Suprapubic skin (tissue), 4 donors: ENCODE measurements around the gene PNPLA2. TPM values are rescaled to one million over a fixed set of nuclear protein-coding genes. Genes with fewer than 3 reads are reported as not detected.

Source experiments
- DNase-seq, 2 donors: peaks; one replicate each; pipeline ENCODE4 v3.0.0-alpha.2; 2019; ENCODE audit warnings: low spot score in 2 of 2
- H3K27ac ChIP-seq: fragments of 200-600 bp; sonication (generic); one replicate; pipeline ENCODE4 v1.5.1; 2019
- H3K27me3 ChIP-seq: fragments of 200-600 bp; sonication (generic); one replicate; pipeline ENCODE4 v1.5.1; 2019
- H3K36me3 ChIP-seq: fragments of 200-600 bp; sonication (generic); one replicate; pipeline ENCODE4 v1.5.1; 2019
- H3K4me1 ChIP-seq: fragments of 200-600 bp; sonication (generic); one replicate; pipeline ENCODE4 v1.5.1; 2019
- H3K4me3 ChIP-seq: fragments of 200-600 bp; sonication (generic); one replicate; pipeline ENCODE4 v1.5.1; 2019; ENCODE audit warnings: mild to moderate bottlenecking
- H3K9me3 ChIP-seq: fragments of 200-600 bp; sonication (generic); one replicate; pipeline ENCODE4 v1.5.1; 2019
- EP300 ChIP-seq: sonication (generic); formaldehyde crosslinking; IDR thresholded peaks from one replicate; pipeline ENCODE4 v1.6.1; 2017; ENCODE audit warnings: antibody characterized with exemption
- POLR2A ChIP-seq, 2 donors: fragments of 450-650 bp; IDR thresholded peaks; one replicate each; pipeline ENCODE4 v1.6.1; 2017; ENCODE audit warnings: antibody characterized with exemption in 2 of 2, mild to moderate bottlenecking in 2 of 2, moderate library complexity in 2 of 2
- POLR2AphosphoS5 ChIP-seq, 3 donors: sonication (generic); formaldehyde crosslinking; IDR thresholded peaks; one replicate each; pipeline ENCODE4 v1.6.1; 2017; ENCODE audit warnings: antibody characterized with exemption in 3 of 3
- WGBS: methylation state at CpG from one replicate; pipeline ENCODE4 v1.1.5; 2018; 5-methylcytosine and 5-hydroxymethylcytosine counted together
- total RNA-seq, 4 donors: library from RNA; depleted of rRNA; stranded (reverse); fragments of >200 nt; gene quantifications; one replicate each; pipeline ENCODE4 v1.1.0, GENCODE V29; 2016
- TF ChIP-seq, protein P1 (sequence below), 2 donors: fragments of 200-600 bp in 1 of 2; fragments of 450-650 bp in 1 of 2; sonication (generic) in 1 of 2; IDR thresholded peaks; one replicate each; pipeline ENCODE4 v1.5.1; 2016 to 2019; ENCODE audit warnings: antibody characterized with exemption in 2 of 2, mild to moderate bottlenecking in 1 of 2, moderate library complexity in 1 of 2

Gene PNPLA2
- total RNA-seq, 4 donors from 2014 or later = 74.9 to 117 (median 85.9) TPM

DNA sequence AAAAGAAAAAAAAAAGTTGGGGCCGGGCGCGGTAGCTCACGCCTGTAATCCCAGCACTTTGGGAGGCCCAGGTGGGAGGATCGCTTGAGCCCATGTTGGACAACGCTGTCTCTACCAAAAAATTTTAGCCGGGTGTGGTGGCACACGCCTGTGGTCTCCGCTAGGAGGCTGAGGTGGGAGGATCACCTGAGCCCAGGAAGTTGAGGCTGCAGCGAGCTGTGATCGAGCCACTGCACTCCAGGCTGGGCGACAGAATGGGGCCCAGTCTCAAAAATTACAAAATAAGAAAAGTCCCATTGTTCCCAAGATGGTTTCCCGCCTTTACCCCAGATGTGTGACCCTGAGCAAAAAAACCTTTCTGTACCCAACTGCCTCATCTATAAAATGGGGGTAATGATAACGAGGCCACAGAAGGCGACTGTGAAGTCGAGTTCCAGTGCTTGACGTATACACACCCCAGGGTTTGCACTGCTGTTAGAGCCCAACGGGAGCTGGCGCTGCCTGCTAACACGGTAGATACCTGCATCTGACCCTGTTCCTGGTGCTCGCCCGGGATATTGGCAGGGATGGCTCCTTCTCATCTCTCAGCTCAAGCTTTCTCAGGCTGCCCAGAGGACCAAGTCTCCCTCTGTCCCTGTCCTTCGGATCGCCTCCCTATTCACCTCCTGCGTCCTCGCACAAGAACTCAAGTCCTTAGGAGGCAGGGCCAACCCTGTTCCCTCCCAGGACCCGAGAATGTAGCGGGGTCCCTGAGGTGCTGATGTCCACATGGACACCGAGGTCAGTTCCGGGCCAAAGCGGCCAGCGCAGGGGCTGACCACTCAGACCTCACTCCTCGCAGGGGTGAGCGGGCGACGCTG lies 10.1 kb upstream of the PNPLA2 start:
- H3K36me3 ChIP-seq = peaks cover 24% of the 10 kb centered on the region
- 43% methylated on average over 26 of the region's 36 CpGs for WGBS
- H3K4me1 ChIP-seq = peaks cover 57% of the 10 kb centered on the region
- no peaks in the 10 kb centered on the region for H3K9me3 ChIP-seq
- no peaks in the 10 kb centered on the region for H3K27me3 ChIP-seq
- TF ChIP-seq POLR2A (IDR thresholded peaks at IDR 0.05) (no peak), POLR2AphosphoS5 (IDR thresholded peaks at IDR 0.05) (no peak), EP300 (no peak)
- TF ChIP-seq, protein P1, sequence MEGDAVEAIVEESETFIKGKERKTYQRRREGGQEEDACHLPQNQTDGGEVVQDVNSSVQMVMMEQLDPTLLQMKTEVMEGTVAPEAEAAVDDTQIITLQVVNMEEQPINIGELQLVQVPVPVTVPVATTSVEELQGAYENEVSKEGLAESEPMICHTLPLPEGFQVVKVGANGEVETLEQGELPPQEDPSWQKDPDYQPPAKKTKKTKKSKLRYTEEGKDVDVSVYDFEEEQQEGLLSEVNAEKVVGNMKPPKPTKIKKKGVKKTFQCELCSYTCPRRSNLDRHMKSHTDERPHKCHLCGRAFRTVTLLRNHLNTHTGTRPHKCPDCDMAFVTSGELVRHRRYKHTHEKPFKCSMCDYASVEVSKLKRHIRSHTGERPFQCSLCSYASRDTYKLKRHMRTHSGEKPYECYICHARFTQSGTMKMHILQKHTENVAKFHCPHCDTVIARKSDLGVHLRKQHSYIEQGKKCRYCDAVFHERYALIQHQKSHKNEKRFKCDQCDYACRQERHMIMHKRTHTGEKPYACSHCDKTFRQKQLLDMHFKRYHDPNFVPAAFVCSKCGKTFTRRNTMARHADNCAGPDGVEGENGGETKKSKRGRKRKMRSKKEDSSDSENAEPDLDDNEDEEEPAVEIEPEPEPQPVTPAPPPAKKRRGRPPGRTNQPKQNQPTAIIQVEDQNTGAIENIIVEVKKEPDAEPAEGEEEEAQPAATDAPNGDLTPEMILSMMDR (IDR thresholded peaks at IDR 0.05) = no peak
- H3K27ac ChIP-seq = peak overlapping the region; percentile 95
- peak in 1 of 2 donors; percentile 93 for DNase-seq
- peak overlapping the region; percentile 98 for H3K4me3 ChIP-seq

DNA sequence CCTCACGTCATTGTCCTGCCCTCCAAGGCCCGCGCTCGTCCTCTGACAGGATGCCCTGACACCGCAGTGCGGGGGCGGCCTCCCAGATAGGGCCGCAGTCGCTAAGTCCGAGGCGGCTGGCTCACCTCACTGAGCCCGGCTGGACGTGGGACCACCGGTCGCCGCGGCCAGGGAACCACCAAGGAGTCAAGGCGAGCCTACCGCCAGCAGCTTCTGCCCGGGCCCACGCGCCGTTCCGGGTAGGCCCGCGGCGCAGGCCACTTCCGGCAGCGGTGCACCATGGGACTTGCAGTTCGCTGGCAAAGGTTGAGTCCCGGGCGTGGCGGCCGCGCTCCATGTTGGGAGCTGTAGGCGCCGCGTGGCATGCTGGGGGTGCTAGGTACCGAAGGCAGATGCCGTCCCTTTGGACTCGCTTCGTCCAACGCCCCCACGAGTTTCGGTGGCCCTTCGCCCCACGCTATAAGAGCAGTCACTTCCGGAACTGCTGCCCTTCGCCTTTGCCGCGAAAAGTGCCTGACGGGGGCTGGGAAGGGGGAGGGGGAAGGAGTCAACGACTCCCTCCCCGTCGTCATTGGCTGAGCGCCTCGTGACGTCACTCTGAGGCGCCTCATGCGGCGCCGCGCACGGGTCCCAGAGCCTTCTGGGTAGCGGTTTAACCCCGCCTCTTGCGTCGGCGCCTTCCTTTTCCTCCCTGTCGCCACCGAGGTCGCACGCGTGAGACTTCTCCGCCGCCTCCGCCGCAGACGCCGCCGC lies 9.3 kb upstream of the PNPLA2 start, which contains the start of gene RPLP2:
RPLP2 (plus strand) TSS at position 681 of the 753 bp plus-strand sequence. CDS start 268 bp downstream, outside the sequence.
- Histone ChIP-seq H3K4me3 (peak within 1 kb of the TSS; percentile 98), H3K36me3 (peaks cover 30% of the 10 kb centered on the region), H3K9me3 (no peaks in the 10 kb centered on the region), H3K4me1 (peaks cover 49% of the 10 kb centered on the region), H3K27ac (peak within 1 kb of the TSS; percentile 95), H3K27me3 (no peaks in the 10 kb centered on the region)
- peak; percentile 99 to 100 for DNase-seq
- WGBS = 0% methylated on average over 16 of the region's 81 CpGs
- TF ChIP-seq POLR2AphosphoS5 (IDR thresholded peaks at IDR 0.05) = peak; percentile 93 to 95 (median 94)
- TF ChIP-seq POLR2A (IDR thresholded peaks at IDR 0.05) = peak; percentile 73 to 92
- TF ChIP-seq, protein P1 (IDR thresholded peaks at IDR 0.05) = no peak
- TF ChIP-seq EP300 = no peak

DNA sequence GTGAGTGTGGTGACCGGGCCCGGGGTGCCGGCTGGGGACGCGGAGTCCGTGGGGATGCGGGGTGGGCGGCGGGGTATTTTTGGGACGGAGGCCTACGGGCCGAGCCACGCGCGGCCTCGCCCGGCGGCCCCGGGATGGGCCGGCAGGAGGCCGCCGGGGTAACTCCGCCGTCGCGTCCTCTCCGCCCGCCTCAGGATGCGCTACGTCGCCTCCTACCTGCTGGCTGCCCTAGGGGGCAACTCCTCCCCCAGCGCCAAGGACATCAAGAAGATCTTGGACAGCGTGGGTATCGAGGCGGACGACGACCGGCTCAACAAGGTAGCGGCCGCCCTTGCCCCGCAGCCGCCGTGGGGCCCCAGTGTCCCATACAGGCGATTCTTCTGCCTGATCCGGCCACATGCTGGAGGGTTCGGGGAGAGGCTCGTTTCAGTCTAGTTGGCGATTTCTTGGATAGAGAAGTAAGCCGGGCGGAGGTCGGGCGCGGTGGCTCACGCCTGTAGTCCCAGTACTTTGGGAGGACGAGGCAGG lies 8.6 kb upstream of the PNPLA2 start:
- H3K4me1 ChIP-seq = peaks cover 43% of the 10 kb centered on the region
- peak overlapping the region; percentile 95 for H3K27ac ChIP-seq
- DNase-seq = no peak
- under 1% methylated on average over 24 of the region's 55 CpGs for WGBS
- TF ChIP-seq EP300 (no peak), POLR2A (IDR thresholded peaks at IDR 0.05) (no peak), POLR2AphosphoS5 (IDR thresholded peaks at IDR 0.05) (no peak)
- TF ChIP-seq, protein P1 (IDR thresholded peaks at IDR 0.05) = no peak
- H3K36me3 ChIP-seq = peaks cover 30% of the 10 kb centered on the region
- H3K9me3 ChIP-seq = no peaks in the 10 kb centered on the region
- no peaks in the 10 kb centered on the region for H3K27me3 ChIP-seq
- H3K4me3 ChIP-seq = peak overlapping the region; percentile 98

DNA sequence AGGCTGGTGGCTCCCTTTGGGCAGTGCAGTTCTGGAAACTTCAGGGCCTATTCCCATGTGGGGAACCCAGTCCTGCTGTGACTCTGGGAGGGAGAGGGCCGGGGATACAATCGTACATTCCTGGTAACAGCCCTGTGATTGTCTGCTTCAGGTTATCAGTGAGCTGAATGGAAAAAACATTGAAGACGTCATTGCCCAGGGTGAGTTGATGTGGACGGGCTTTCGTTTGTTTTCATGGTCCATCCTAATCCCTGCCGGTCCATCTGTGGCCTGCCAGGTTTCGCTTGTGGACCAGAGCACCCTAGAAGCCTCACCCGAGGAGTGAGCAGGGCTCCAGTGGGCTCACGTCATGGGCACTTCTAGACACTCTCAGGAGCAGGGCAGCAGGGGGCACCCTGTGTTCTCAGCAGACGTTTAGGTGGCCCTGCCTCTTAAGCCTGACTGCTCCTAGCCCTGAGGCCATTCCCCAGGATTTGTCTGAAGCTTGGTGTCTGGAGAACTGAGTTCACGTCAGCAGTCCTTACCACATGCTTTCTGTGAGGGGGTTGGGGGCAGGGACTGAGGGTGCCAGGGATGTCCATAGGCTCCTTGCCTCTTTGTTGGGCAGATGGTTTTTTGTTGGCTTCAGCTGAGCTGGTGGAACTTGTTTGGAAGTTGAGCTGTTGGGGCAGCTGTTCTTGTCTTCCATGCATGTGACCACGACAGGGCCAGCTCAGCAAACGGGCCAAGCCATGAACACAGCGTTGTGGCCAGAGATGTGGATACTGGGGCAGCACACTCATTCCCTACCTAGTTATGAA lies 7.1 kb upstream of the PNPLA2 start:
- peaks cover 30% of the 10 kb centered on the region for H3K36me3 ChIP-seq
- DNase-seq = no peak
- H3K9me3 ChIP-seq = no peaks in the 10 kb centered on the region
- H3K4me3 ChIP-seq = peak overlapping the region; percentile 98
- WGBS = 74% methylated on average over 10 of the region's 14 CpGs
- TF ChIP-seq EP300 (no peak), POLR2AphosphoS5 (IDR thresholded peaks at IDR 0.05) (no peak), POLR2A (IDR thresholded peaks at IDR 0.05) (no peak)
- TF ChIP-seq, protein P1 (IDR thresholded peaks at IDR 0.05) = no peak
- peaks cover 35% of the 10 kb centered on the region for H3K4me1 ChIP-seq
- H3K27ac ChIP-seq = peak overlapping the region; percentile 34
- no peaks in the 10 kb centered on the region for H3K27me3 ChIP-seq
